Measurements from ENCODE around the gene ENO2.

DNA sequence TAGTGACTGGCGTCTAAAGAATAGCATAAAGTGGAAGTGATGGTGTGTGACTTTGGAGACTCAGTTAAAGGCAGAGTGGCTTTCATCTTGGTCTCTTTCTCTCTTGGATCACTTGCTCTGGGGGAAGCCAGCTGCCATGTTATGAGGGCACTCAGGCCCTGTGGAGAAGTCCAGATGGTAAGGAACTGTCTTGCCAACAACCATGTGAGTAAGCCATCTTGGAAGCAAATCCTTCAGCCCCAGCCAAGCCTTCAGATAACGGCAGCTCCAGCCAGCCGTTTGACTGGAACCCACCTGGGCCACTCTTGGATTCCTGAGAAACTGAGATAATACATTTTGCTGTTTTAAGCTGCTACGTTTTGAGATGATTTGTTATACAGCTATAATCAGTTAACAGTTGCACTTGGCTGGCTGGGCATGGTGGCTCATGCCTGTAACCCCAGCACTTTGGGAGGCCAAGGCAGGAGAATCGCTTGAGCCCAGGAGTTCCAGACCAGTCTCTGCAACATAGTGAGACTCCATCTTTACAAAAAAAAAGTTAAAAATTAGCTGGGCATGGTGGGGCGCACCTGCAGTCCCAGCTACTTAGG lies 17.4 kb upstream of the ENO2 start:
- TF ChIP-seq, protein P1, sequence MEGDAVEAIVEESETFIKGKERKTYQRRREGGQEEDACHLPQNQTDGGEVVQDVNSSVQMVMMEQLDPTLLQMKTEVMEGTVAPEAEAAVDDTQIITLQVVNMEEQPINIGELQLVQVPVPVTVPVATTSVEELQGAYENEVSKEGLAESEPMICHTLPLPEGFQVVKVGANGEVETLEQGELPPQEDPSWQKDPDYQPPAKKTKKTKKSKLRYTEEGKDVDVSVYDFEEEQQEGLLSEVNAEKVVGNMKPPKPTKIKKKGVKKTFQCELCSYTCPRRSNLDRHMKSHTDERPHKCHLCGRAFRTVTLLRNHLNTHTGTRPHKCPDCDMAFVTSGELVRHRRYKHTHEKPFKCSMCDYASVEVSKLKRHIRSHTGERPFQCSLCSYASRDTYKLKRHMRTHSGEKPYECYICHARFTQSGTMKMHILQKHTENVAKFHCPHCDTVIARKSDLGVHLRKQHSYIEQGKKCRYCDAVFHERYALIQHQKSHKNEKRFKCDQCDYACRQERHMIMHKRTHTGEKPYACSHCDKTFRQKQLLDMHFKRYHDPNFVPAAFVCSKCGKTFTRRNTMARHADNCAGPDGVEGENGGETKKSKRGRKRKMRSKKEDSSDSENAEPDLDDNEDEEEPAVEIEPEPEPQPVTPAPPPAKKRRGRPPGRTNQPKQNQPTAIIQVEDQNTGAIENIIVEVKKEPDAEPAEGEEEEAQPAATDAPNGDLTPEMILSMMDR (IDR thresholded peaks at IDR 0.05; ENCODE audit: low read depth, low read length) = no peak
- no peak for TF ChIP-seq EZH2phosphoT487 (IDR thresholded peaks at IDR 0.05; ENCODE audit: low read depth)

All from OCI-LY3 (cell line).